ENCODE measurements around the gene SHH. TPM values are rescaled to one million over a fixed set of nuclear protein-coding genes. Genes with fewer than 3 reads are reported as not detected.
A peak's percentile ranks its signal among the peaks of the same experiment; 100 is the strongest.

Gene SHH
- total and polyA plus RNA-seq, 2 of the 13 experiments (the other 11 are each of a cell fraction or from before 2014, with no cell fraction given), result 1.9 to 3.4 TPM

- TF ChIP-seq NFATC3 (CRISPR knock-in tag; IDR thresholded peaks at IDR 0.05) (no peak), ZNF24 (IDR thresholded peaks at IDR 0.05) (no peak)
Measured at GRCh38 chr7:155802291-155802690, 10.0 kb downstream of the SHH start (continued).

- H4K20me1 ChIP-seq (ENCODE audit: insufficient read depth, low read length), result no peaks in the 10 kb centered on the region
- ATAC-seq (peak; percentile 39), FAIRE-seq (no peak), DNase-seq (ENCODE audit: low spot score) (peak; percentile 69)
- no peak overlapping the region for H3K4me3 ChIP-seq (replicated peaks in 1 of 3; ENCODE audit: insufficient read depth in 1 of 3, low read depth in 2 of 3, low read length in 3 of 3)
- peaks cover 42% of the 10 kb centered on the region for H3K4me1 ChIP-seq (ENCODE audit: insufficient read depth, low read length)
- no peaks in the 10 kb centered on the region for H3K79me2 ChIP-seq (ENCODE audit: insufficient read depth, low read length)
- peak overlapping the region; percentile 13; the same call in 1 of the 2 replicates for H3K9ac ChIP-seq (ENCODE audit: insufficient read depth, low read depth, low read length)
- H3K36me3 ChIP-seq (replicated peaks in 1 of 2; ENCODE audit: control insufficient read depth in 1 of 2, insufficient read depth in 2 of 2, low read length in 2 of 2), result no peaks in the 10 kb centered on the region
- ChIA-PET CTCF (ENCODE audit: low intra/inter-chr PET ratio, low total read pairs) (no interaction called here), POLR2A (interaction anchor here (1.0 kb wide), 1 partner anchor 808 kb away, joined by 3 read pairs; no protein-coding TSS in a partner anchor)
- H2AFZ ChIP-seq (ENCODE audit: low read length), result no peak overlapping the region
- in situ Hi-C loops (cut with HindIII; ENCODE audit: extremely low pct_ligation_motif_present, low pct_unique_long_range_greater_than_20kb), result loop anchor here (25.0 kb wide), 1 partner anchor 836 kb away; the partner anchor contains the start of gene RNF32
- no TSS peak for BruUV-seq (replicated peaks)
- intact Hi-C loops (cut with micrococcal nuclease; ENCODE audit: unreplicated experiment), result no loop called here
- no CpG with 5 or more reads among the region's 16 CpGs for WGBS (ENCODE audit: low lambda C conversion rate)
- H3K9me3 ChIP-seq (ENCODE audit: low read length), result no peaks in the 10 kb centered on the region
- H3K4me2 ChIP-seq (ENCODE audit: low read depth, low read length), result no peak overlapping the region
- no peak overlapping the region for H3K27ac ChIP-seq (ENCODE audit: extremely low read length, insufficient read depth, low read length)
- H3K27me3 ChIP-seq (ENCODE audit: control insufficient read depth in 1 of 2, insufficient read depth in 2 of 2, low read length in 2 of 2), result peaks cover 5 to 32% of the 10 kb centered on the region in 2 experiments; a peak in 4 of 5 replicates
- TF ChIP-seq ZNF549 (CRISPR knock-in tag; IDR thresholded peaks at IDR 0.05) (no peak), ZNF792 (CRISPR knock-in tag; IDR thresholded peaks at IDR 0.05) (peak; percentile 50; the same call in 1 of the 2 replicates), ZSCAN21 (CRISPR knock-in tag; IDR thresholded peaks at IDR 0.05; ENCODE audit: borderline replicate concordance) (peak; percentile 29; the same call in 1 of the 2 replicates), STAT5B (CRISPR knock-in tag; IDR thresholded peaks at IDR 0.05) (no peak), BHLHE40 (IDR thresholded peaks at IDR 0.05; ENCODE audit: low read length) (peak; percentile 44; the same call in 1 of the 2 replicates), GATAD1 (CRISPR knock-in tag; IDR thresholded peaks at IDR 0.05) (peak; percentile 55; the same call in 1 of the 2 replicates), HNF4G (IDR thresholded peaks at IDR 0.05; ENCODE audit: borderline replicate concordance, low read depth, low read length) (peak; percentile 66; the same call in 1 of the 2 replicates), HNF4G (CRISPR knock-in tag; IDR thresholded peaks at IDR 0.05; ENCODE audit: borderline replicate concordance, low read depth) (peak; percentile 77; the same call in 1 of the 2 replicates), ZNF788 (CRISPR knock-in tag; IDR thresholded peaks at IDR 0.05; ENCODE audit: borderline replicate concordance) (0 out of 2 replicates have a peak, but pooled peaks have one; percentile 38), MIER2 (CRISPR knock-in tag; IDR thresholded peaks at IDR 0.05) (no peak), NCOA1 (CRISPR knock-in tag; IDR thresholded peaks at IDR 0.05) (no peak), SNRNP70 (IDR thresholded peaks at IDR 0.05; ENCODE audit: low read depth, low read length) (no peak), TP53 (CRISPR knock-in tag; conservative IDR thresholded peaks at IDR 0.05) (no peak), WIZ (CRISPR knock-in tag; IDR thresholded peaks at IDR 0.05) (0 out of 2 replicates have a peak, but pooled peaks have one; percentile 26), PHF5A (CRISPR knock-in tag; IDR thresholded peaks at IDR 0.05; ENCODE audit: low read depth, unreplicated experiment) (no peak), MAX (IDR thresholded peaks at IDR 0.05) (peak; percentile 95), POGZ (CRISPR knock-in tag; IDR thresholded peaks at IDR 0.05) (peak; percentile 53; the same call in 1 of the 2 replicates), SCMH1 (CRISPR knock-in tag; IDR thresholded peaks at IDR 0.05; ENCODE audit: borderline replicate concordance) (no peak), MED1 (CRISPR knock-in tag; IDR thresholded peaks at IDR 0.05) (peak; percentile 51), ZNF431 (CRISPR knock-in tag; IDR thresholded peaks at IDR 0.05; ENCODE audit: borderline replicate concordance, low read depth) (no peak), ASH2L (IDR thresholded peaks at IDR 0.05; ENCODE audit: insufficient read length, low read depth, low read length) (peak; percentile 30), AGO2 (optimal IDR thresholded peaks at IDR 0.05; ENCODE audit: low read depth, low read length) (no peak)
Measured at GRCh38 chr7:155800741-155801267, 11.5 kb downstream of the SHH start.

Data from HepG2 (cell line).